HG02571 (cell line): ENCODE data around the gene DOCK1.

Experiments used
- ATAC-seq: cut with Tn5 transposase; IDR thresholded peaks from one replicate; pipeline ENCODE4 v1.9.1; 2021; ENCODE audit warnings: mild to moderate bottlenecking, moderate library complexity; ENCODE audit not compliant: unreplicated experiment

The DOCK1 gene

DNA sequence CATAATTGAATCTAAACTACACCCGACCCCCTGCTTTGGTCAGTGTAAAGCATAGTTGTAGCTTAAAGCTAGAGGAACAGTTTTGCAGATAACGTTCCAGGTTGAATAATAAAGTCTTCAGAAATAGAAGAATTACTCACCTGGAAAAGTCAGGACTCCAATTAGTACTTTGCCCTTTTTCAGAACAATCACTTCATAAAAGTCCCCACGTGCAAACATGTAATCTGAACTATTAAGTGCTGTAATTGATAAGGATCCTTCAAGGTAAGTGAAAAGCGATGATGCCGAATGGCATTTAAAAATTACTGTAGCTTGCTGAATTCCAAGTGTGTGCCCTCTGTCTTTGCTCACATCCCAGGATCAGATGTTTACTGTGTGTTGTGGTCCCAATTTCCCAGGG, 344.8 kb downstream of the DOCK1 start:
- ATAC-seq: no peak

DNA sequence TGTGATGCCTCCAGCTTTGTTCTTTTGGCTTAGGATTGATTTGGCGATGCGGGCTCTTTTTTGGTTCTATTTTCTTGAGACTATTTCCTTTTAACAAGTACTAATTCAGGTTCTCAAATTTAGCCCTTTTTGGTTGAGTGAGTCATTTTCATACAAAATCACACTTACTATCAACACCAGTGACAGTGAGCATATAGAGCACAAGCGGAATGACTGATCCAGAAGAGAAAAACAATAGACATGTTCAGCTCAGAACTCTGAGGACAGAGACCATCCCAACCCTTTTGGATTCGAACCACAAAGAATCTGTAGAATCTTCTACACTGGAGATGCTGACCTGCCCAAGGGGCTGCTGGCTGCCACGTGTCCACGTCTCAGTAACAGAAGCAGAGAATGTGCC, 347.6 kb downstream of the DOCK1 start:
- no peak for ATAC-seq

DNA sequence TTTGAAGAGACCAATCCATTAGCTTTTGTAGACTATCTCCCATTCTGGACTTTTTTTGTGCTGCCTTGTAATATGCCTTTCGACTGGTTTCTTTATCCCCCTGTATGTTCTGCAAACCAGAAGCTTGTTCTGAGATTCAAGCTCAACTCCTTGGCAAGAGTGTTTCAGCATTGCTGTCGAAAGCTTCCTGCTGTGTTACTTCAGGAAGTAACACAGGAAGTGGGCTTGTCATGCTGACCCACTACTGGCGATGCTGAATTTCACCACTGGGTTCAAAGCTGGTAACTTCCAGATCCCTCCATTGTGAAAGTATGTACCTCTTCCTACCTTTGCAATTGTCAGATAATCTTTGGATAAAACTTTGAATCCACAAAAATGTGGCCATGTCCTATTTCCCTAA, 349.0 kb downstream of the DOCK1 start:
- ATAC-seq: no peak

DNA sequence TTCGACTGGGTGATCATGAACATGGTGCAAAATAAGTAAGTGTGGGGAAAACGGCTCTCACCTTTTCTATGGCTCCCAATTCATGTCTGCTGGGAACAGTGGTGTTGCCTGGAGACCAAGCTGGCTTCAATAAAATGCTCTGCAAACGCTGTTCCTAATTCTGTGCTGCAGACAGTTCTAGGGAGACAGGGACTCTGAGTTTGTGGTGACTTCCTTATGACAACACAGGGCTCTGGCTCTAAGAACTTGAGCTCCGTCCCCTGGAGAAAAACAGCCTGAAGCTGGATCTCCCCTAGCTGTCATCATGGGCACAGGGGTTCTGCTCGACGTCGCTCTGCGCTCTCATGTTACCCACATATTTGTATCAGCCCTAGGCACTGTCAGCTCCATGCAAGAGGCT, 352.2 kb downstream of the DOCK1 start:
- no peak for ATAC-seq

DNA sequence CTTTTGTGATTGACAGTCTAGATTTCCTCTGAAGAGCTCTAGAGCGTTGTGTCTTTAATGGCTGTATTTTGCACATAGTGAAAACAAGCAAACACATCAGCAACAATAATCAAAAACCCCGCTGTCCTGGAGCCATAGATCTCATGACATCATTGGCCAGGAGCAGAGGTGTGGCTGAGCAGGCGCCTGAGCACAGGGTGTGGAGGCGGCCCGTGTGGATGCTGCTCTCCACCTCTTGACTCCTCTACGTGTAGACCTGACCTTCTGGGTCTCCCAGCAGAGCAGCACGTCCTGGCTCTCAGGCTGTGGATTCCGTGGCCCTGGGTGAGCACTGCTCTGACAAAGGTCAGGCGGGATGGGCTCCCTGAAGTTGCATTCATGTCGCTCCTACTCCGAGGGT, 354.1 kb downstream of the DOCK1 start:
- ATAC-seq: no peak

DNA sequence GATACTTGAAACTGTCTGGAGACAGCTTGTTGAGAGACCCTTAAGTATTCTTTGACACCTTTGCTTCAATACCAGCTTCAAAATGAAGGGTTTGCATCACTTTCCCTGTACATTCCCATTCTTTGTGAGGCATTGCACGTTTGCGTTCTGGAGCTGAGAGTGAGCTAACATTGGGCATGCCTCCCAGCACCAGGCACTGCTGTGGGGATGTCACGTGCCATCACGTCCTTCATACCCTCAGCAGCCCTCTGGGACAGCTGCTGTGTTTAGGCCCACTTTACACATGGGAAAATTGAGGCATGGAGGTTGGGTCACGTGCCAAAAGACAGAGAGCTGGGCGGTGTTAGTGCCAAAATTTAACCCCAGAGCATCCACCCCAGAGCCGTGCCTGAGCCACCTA, 357.4 kb downstream of the DOCK1 start:
- no peak for ATAC-seq

DNA sequence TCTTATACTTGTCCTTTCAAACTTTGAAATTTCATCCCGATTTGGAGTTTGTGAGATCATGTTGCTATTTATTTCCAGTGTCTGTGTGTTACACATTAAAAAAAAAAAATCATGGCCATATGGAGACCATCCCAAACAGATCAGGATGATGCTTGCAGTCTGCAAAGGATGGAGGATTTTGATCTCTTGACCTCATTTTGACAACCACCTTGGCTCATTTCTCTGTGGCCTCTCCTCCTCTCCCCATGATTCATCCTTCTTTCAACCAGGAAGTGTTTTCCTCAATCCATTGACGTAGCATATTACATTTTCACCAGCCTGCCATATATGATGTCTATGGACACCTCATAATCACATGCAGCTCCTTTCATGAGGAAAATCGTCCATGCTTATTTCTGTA, 360.1 kb downstream of the DOCK1 start:
- no peak for ATAC-seq

DNA sequence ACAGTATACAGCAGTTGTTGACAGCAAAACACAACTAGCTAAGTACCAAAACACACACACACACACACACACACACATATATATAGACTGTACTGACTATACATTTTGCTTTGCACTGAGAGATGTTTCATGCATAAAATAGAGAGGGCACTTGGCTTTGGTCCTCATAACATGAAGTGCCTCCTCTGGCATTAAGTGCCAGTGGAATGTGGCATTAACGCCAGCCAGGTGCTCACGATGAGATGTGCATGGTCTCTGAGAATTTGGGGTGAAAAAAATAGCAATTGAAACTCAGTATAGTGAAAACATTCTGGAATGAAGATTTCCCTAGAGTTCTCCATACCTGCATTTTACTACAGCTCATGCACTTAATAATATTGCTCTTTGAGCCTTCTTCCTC, 361.2 kb downstream of the DOCK1 start:
- no peak for ATAC-seq

DNA sequence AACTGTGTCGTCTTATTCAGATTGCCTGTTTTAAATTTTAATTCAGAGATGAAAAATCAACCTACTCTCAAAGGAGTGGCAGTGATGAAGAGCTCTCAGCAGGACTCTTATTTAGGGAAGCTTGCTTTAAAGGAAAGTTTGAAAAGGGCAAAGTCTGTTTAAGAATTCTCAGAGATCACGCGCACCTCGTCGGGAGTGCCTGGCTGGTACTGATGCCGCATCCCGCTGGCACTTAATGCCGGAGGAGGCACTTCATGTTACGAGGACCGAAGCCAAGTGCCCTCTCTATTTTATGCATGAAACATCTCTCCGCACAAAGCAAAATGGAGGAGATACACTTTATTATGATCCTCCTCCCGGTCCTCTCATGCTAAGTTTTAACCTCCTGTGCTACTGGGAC, 362.2 kb downstream of the DOCK1 start:
- ATAC-seq: no peak

DNA sequence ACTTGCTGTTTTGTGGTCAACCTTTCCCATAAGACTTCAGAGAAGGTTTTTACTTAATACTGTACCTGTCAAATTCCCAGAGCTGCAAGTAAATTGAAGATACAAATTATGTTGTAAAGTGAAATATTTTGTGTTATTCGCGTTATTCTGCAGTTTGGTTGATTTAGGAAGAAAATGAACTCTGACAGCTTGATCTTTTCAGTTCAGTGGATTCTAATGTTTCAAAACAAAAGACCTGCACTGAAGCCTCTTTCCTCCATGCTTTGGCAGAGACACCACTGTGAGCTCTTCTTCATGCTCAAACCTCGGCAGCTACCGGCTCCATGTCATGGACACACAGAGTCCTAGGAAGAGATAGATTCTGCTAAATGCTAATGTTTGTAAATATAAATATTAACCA, 366.8 kb downstream of the DOCK1 start:
- no peak for ATAC-seq

DNA sequence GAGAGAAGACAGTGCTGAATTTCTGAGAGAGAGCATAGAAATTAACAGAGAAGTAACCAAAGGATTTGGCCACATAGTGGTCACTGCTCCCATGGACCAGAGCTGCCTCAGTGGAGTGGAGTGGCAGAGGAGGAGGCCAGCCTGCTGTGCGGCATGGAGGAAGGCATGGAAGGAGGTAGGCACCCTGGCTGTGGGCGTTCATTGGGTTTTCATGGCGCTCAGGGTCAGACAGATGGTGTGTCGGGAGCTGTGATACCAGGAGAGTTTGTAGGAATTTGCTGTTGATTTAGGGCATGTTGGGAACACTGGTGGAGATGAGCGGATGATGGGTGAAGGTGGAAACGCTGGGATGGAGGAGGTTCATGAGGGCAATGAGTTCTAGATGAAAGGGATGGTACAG, 370.0 kb downstream of the DOCK1 start:
- no peak for ATAC-seq

DNA sequence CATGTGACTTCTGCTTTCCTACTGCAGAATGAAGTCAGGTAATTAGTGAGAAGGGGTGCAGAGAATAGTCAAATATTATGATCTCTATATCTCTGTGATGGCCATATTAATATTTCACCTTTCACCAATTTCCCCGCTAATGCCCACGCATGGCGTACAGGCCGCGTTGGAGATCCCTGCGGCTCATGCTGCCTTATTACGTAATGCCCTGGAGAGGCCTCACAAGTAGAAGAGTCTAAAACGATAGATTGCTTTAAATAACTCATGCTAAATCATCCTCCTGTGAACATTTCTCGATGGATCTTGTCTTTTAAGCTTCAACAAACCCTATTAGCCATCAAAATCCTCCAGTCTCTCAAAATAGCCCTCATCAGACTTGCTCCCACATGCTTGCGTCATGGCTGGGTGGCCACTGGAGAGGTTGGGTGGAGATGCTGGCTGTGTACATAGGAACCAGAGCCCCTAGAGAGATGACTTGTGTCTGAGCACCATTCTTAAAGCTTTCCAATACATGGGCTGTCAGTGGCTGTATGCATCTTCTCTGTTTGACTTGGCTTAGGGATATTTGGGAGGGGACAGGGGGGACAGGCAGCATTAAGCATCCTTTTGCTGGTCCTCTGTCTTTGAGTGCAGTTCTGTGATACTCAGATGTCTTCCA, 370.7 kb downstream of the DOCK1 start:
- ATAC-seq: no peak

DNA sequence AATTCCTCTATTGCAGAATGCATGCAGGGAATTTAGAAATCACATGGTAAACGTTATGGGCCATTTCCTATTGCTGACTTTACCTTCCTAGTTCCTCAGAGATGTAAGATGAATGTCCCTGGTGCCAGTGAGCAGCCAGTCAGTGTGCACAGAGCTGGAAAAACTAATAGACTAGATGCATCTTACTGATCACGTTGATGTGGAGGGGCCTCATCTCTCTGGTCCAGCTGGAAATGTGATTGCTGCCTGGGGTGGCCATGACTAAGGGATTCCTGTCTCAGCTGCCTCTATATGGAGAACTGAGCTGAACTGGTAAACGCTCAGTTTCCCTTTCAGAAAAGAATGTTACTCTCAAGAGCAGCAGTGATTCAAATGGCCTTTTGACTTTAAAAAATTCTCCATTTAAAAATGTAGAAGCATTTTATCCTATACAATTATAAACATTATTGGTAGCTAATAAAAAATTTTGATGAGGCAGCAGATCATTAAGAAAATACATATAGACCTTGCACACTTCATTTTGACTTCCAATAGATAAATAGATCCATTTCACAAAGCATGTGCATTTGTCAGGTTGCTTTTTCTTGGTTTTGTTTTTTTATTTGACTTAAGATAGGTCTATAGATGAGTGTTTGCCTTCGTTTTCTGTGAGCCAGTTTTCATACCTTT, 371.7 kb downstream of the DOCK1 start:
- ATAC-seq: no peak

DNA sequence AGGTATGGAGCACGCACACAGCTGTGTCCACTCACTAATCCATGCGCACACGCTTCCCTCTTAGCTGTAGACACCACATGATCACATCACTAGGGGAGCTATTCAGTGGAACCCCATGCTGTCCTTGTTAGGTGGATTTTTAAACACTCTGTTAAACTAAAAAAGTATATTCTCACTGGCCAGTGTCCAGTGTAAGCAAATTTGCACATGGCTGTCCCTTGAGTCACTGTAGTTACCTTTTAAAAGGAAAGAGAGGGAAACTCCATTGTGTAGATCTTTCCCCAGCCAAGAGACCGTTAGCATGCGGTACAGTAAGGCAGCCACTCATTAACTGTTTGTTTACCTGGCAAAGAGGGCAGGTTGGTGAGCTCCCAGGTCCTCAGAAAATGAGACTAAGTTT, 372.8 kb downstream of the DOCK1 start:
- no peak for ATAC-seq

DNA sequence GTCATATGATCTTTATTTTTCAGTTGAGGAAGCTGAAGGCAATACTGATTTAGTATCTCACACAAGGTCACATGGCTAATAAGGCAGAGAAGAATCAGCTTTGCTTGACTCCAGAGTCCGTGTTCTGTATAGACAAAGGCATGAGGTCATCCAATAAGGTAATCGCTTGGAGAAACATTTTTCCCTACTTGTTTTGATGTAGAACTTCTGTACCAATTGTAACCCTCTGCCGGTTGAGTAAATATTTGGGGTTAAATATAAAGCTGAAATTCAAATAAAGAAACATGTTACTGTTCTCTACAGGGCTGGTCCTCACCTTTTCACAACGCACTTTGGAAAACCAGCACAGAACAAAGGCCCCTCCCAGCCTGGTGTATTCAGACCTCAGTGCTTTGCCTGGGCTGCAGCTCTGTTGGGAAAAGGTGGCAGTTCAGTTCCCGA, 374.1 kb downstream of the DOCK1 start:
- no peak for ATAC-seq

DNA sequence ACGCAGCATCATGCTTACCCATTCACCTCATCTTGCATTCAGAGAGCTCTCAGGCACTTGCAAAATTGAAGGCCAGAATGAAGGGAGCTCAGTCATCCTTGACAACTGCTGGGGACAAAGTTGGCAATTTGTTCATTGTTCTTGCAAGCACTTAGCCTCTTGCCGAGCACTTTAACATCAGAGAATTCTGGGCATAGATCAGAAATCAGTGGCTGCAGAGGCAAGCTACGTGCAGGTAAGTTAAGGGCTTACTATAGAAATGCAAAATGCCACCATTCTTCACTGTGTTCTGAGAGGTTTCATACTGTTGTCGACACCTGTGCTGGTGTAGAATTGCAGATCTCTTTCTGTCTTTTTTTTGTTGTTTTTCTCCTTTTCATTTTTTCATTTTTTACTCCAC, 375.2 kb downstream of the DOCK1 start:
- no peak for ATAC-seq

DNA sequence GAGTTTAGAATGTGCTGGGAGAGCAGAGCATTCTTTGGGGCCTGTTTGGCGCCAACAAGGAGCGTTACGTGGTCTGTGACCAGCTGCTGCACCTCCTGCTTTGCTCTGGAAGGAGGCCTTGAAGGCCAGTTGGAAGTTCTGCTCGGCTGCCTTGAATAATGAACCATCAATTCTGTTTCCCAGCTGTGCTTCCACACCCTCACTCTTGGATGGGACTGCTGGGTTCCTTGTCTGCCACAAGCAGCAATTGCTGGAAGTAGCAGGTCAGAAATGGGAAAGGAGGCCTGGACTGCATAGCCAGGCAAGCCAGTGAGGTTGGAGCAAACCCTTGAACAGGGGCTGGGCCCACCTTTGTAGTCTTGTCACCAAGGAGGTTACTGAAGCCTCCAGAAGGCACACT, 377.8 kb downstream of the DOCK1 start:
- no peak for ATAC-seq

DNA sequence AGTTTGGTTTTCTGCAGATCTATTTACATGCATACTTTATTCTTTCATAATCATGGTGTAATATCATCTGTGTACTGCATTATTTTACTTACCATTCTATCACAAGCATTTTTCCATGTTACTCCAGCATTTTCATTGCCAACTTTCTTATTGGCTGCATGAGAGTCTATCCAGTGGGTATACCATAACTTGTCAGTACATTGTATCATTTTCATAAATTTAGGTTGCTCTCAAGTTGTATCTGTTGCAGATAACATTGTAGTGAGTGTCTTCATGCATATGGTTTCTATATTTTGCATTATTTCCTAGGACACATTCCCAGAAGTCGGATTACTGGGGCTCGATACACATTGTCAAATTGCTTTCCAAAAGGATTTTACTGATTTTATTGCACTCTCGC, 378.3 kb downstream of the DOCK1 start:
- ATAC-seq: no peak

DNA sequence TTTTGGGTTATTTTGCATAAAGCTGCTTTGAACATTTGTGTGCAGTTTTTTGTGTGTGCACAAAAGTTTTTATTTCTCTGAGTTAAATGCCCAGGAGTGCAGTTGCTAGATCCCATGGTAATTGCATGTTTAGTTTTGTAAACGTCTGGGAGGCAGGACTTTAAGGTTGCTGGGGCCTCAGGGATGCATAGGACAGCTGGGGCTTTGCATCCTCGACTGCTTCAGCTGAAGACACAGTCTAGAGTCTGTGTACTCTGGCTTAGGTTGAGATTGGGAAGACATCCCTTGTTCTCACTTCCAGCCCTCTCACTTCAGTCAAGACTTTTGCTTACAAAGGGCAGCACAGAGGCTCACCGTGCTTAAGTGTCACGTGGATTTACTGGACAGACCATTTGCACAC, 385.6 kb downstream of the DOCK1 start:
- ATAC-seq: no peak

DNA sequence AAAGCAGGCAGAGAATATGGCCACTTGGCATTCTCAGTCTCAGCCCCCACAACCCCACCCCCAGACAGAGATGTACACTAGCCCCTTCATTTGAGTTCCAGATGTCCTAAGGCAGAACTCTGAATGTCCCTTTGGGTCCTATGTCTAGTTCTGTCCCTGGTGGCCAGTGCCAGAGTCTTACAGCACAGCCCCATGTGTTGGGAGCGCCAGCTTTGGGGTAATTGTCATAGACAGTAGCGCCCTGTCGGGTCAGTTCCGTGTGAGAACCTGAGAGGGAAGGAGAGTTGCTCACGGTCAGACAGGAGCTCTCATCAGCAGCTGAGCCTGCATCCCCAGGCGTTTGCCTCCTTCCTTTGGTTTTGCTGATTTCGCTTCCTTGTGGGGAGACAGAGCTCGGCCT, 386.1 kb downstream of the DOCK1 start:
- ATAC-seq: no peak

DNA sequence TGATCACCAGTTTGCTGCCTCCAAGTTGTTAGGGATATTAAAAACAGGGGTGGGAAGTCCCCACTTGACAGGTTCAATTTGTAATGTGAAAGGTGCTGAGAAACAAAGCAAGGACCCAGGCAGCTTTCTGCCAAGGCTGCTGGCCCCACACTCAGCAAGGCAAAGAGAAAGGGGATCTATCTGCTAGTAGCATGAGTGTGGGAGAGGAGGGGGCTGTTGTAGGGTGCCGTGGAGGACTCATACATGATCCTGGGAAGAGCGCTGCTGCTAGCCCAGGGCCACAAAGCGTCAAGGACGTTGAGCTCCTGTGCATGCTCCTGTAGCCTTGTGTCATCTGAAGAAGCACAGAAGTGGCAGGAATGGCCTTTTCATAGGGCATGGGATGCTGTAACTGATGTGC, 387.7 kb downstream of the DOCK1 start:
- ATAC-seq: no peak

DNA sequence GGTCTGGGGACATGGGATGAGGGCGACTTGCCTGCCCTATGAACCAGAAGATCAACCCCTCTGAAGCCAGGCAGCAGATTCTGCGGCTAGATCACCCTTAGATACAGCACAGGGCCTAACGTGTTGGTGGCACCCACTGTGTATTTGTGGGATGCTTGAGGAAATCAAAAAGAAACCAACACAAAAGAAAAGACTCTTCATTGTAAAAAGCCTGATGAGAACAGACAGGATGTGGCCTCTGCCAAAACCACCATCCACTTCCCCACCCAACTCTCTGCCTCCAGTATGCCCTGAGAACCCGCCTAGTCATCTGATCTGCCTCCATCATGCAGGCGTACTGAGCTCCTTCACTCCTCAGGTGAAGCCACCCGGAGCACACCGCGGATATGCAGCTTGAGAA, 388.4 kb downstream of the DOCK1 start:
- no peak for ATAC-seq

DNA sequence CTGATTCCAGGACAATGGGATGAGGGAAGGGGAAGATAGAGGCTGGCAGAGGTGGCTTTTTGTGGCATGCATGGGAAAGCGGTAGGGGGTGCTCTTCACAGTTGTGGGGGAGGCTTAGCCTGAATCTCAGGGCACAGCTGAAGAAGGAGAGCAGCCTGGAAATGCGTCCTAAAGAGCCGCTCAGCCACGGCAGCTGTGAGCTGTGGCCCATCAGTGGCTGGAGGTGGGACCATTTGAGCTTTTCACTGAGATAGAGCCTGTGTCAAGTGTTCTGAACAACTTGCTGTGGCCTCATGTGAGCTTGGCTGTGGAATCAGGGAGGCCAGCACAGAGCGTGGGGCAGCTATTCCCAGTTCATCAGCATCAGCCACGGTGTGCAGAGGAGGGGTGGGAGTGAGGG, 391.5 kb downstream of the DOCK1 start:
- ATAC-seq: no peak
